Stomach smooth muscle (tissue), 2 donors: ENCODE data around the gene PLS1.
"Not testable (repeated sequence)": the region's sequence is repeated elsewhere in the genome, so short reads cannot be mapped to it uniquely, and the experiment has no call there.

Source experiments
- H3K27ac ChIP-seq: one replicate; pipeline ENCODE4 v1.7.0; 2013; ENCODE audit warnings: mild to moderate bottlenecking, low read length, inconsistent platforms
- H3K27me3 ChIP-seq, 2 donors: one replicate each; pipeline ENCODE4 v1.7.0; 2013; ENCODE audit warnings: low read length in 2 of 2; ENCODE audit not compliant: insufficient read depth in 2 of 2, control insufficient read depth in 1 of 2
- H3K36me3 ChIP-seq, 2 donors: one replicate each; pipeline ENCODE4 v1.7.0; 2013; ENCODE audit warnings: low read length in 2 of 2; ENCODE audit not compliant: control insufficient read depth in 2 of 2, insufficient read depth in 2 of 2
- H3K4me1 ChIP-seq: one replicate; pipeline ENCODE4 v1.7.0; 2013; ENCODE audit warnings: low read length; ENCODE audit not compliant: control insufficient read depth, insufficient read depth
- H3K4me3 ChIP-seq, 2 donors: one replicate each; pipeline ENCODE4 v1.7.0; 2013; ENCODE audit warnings: low read length in 2 of 2
- H3K9ac ChIP-seq, 2 donors: one replicate each; pipeline ENCODE4 v1.7.0; 2013; ENCODE audit warnings: low read length in 2 of 2, mild to moderate bottlenecking in 1 of 2
- H3K9me3 ChIP-seq, 2 donors: one replicate each; pipeline ENCODE4 v1.7.0; 2013; ENCODE audit warnings: low read length in 2 of 2; ENCODE audit not compliant: control insufficient read depth in 2 of 2
- donor health status: healthy.
- donor health status: Pancreatic carcinoma.

PLS1 gene

GRCh38 chr3:142693136-142693853, 97.1 kb downstream of the PLS1 start:
- H3K27ac ChIP-seq = no peak overlapping the region
- H3K9me3 ChIP-seq = no peaks in the 10 kb centered on the region
- no peaks in the 10 kb centered on the region for H3K36me3 ChIP-seq
- H3K9ac ChIP-seq = no peak overlapping the region
- H3K4me1 ChIP-seq = no peaks in the 10 kb centered on the region
- no peak overlapping the region for H3K4me3 ChIP-seq
- H3K27me3 ChIP-seq = no peaks in the 10 kb centered on the region

- H3K36me3 ChIP-seq = no peaks in the 10 kb centered on the region
- no peak overlapping the region for H3K9ac ChIP-seq
- no peaks in the 10 kb centered on the region for H3K9me3 ChIP-seq
- no peaks in the 10 kb centered on the region for H3K4me1 ChIP-seq
- no peaks in the 10 kb centered on the region for H3K27me3 ChIP-seq
- no peak overlapping the region for H3K27ac ChIP-seq
- H3K4me3 ChIP-seq = no peak overlapping the region
These were observed 98.0 kb downstream of the PLS1 start for GRCh38 chr3:142694225-142694624.

GRCh38 chr3:142705198-142705597, 109.0 kb downstream of the PLS1 start:
- H3K36me3 ChIP-seq = no peaks in the 10 kb centered on the region
- H3K9ac ChIP-seq = no peak overlapping the region
- H3K4me3 ChIP-seq = no peak overlapping the region
- no peaks in the 10 kb centered on the region for H3K4me1 ChIP-seq
- no peaks in the 10 kb centered on the region for H3K27me3 ChIP-seq
- H3K9me3 ChIP-seq = no peaks in the 10 kb centered on the region
- no peak overlapping the region for H3K27ac ChIP-seq

GRCh38 chr3:142706321-142707127, 110.3 kb downstream of the PLS1 start:
- Histone ChIP-seq H3K4me3 (no peak overlapping the region), H3K9ac (no peak overlapping the region), H3K27me3 (no peaks in the 10 kb centered on the region)

GRCh38 chr3:142709207-142709606, 113.0 kb downstream of the PLS1 start:
- Histone ChIP-seq H3K27me3 (no peaks in the 10 kb centered on the region), H3K27ac (no peak overlapping the region), H3K4me3 (no peak overlapping the region), H3K9me3 (no peaks in the 10 kb centered on the region), H3K36me3 (no peaks in the 10 kb centered on the region), H3K9ac (no peak overlapping the region), H3K4me1 (no peaks in the 10 kb centered on the region)

More at GRCh38 chr3:142706321-142707127, 110.3 kb downstream of the PLS1 start:
- H3K4me1 ChIP-seq = no peaks in the 10 kb centered on the region
- no peak overlapping the region for H3K27ac ChIP-seq
- no peaks in the 10 kb centered on the region for H3K9me3 ChIP-seq
- H3K36me3 ChIP-seq = no peaks in the 10 kb centered on the region

GRCh38 chr3:142714882-142715281, 118.7 kb downstream of the PLS1 start:
- H3K9me3 ChIP-seq, H3K27me3 ChIP-seq, H3K4me1 ChIP-seq, H3K36me3 ChIP-seq, H3K4me3 ChIP-seq, H3K9ac ChIP-seq, H3K27ac ChIP-seq: not testable (repeated sequence)

GRCh38 chr3:142716102-142716501, 119.9 kb downstream of the PLS1 start:
- no peaks in the 10 kb centered on the region for H3K9me3 ChIP-seq
- H3K4me3 ChIP-seq = no peak overlapping the region
- H3K27me3 ChIP-seq = no peaks in the 10 kb centered on the region
- no peak overlapping the region for H3K9ac ChIP-seq
- H3K36me3 ChIP-seq = no peaks in the 10 kb centered on the region
- no peak overlapping the region for H3K27ac ChIP-seq
- H3K4me1 ChIP-seq = no peaks in the 10 kb centered on the region

GRCh38 chr3:142723665-142723967, 127.4 kb downstream of the PLS1 start:
- peak overlapping the region in 1 of 2 donors; percentile 78 for H3K9ac ChIP-seq
- H3K36me3 ChIP-seq = no peaks in the 10 kb centered on the region
- no peak overlapping the region for H3K27ac ChIP-seq
- H3K4me3 ChIP-seq = peak overlapping the region; percentile 90 to 91
- H3K27me3 ChIP-seq = no peaks in the 10 kb centered on the region
- peaks cover 6% of the 10 kb centered on the region for H3K4me1 ChIP-seq
- H3K9me3 ChIP-seq = no peaks in the 10 kb centered on the region

- Histone ChIP-seq H3K27ac (peak within 1 kb of the TSS; percentile 56), H3K36me3 (peaks cover 0 to 3% of the 10 kb centered on the region in 2 donors), H3K9ac (peak within 1 kb of the TSS; percentile 78 to 88), H3K4me3 (peak within 1 kb of the TSS; percentile 90 to 91), H3K4me1 (peaks cover 6% of the 10 kb centered on the region), H3K9me3 (no peaks in the 10 kb centered on the region), H3K27me3 (no peaks in the 10 kb centered on the region)
These were observed 127.9 kb downstream of the PLS1 start, which contains the start of gene TRPC1 for GRCh38 chr3:142723968-142724681. TSS of gene TRPC1 (plus strand) at chr3:142724034. CDS start at chr3:142724560, 526 bp downstream.

GRCh38 chr3:142724682-142725356, 128.6 kb downstream of the PLS1 start:
- Histone ChIP-seq H3K9me3 (no peaks in the 10 kb centered on the region), H3K27ac (peak overlapping the region; percentile 56), H3K27me3 (no peaks in the 10 kb centered on the region), H3K9ac (peak overlapping the region; percentile 78 to 88), H3K4me1 (peaks cover 6% of the 10 kb centered on the region), H3K36me3 (peaks cover 0 to 3% of the 10 kb centered on the region in 2 donors), H3K4me3 (peak overlapping the region; percentile 90 to 91)
